H9 (cell line): ENCODE measurements around the gene RAB7B. TPM values are rescaled to one million over a fixed set of nuclear protein-coding genes. Genes with fewer than 3 reads are reported as not detected.

Source experiments
- DNase-seq: peaks from one replicate; pipeline ENCODE4 v3.0.0-alpha.2; 2017
- H2AFZ ChIP-seq: one replicate; pipeline ENCODE4 v1.6.1; 2013; ENCODE audit warnings: mild to moderate bottlenecking, low read length, control low read depth, moderate library complexity
- H2AK5ac ChIP-seq: 2 replicates; pipeline ENCODE4 v1.6.1; 2013; ENCODE audit warnings: low read length, control low read depth, mixed read lengths; ENCODE audit not compliant: insufficient read length
- H2BK120ac ChIP-seq: one replicate; pipeline ENCODE4 v1.6.1; 2013; ENCODE audit warnings: low read depth, mild to moderate bottlenecking, low read length, control low read depth, inconsistent platforms; ENCODE audit not compliant: poor library complexity, severe bottlenecking
- H2BK12ac ChIP-seq: 2 replicates; pipeline ENCODE4 v1.6.1; 2013; ENCODE audit warnings: low read length, control low read depth, mixed read lengths, low read depth; ENCODE audit not compliant: insufficient read length
- H2BK15ac ChIP-seq: 2 replicates; pipeline ENCODE4 v1.6.1; 2013; ENCODE audit warnings: low read depth, low read length, control low read depth
- H2BK20ac ChIP-seq: one replicate; pipeline ENCODE4 v1.6.1; 2013; ENCODE audit warnings: low read depth, mild to moderate bottlenecking, low read length, control low read depth, inconsistent platforms; ENCODE audit not compliant: poor library complexity, severe bottlenecking
- H2BK5ac ChIP-seq: 2 replicates; pipeline ENCODE4 v1.6.1; 2013; ENCODE audit warnings: low read length, control low read depth, mixed read lengths; ENCODE audit not compliant: insufficient read length
- H3K14ac ChIP-seq: 2 replicates; pipeline ENCODE4 v1.6.1; 2013; ENCODE audit warnings: low read length, control low read depth; ENCODE audit not compliant: insufficient read depth
- H3K18ac ChIP-seq: 2 replicates; pipeline ENCODE4 v1.6.1; 2013; ENCODE audit warnings: low read depth, mild to moderate bottlenecking, mixed read lengths, low read length, control low read depth; ENCODE audit not compliant: insufficient read length
- H3K23ac ChIP-seq: 2 replicates; pipeline ENCODE4 v1.6.1; 2013; ENCODE audit warnings: low read length, control low read depth, mixed read lengths, low read depth; ENCODE audit not compliant: insufficient read length
- H3K23me2 ChIP-seq: 2 replicates; pipeline ENCODE4 v1.6.1; 2013; ENCODE audit warnings: low read depth, mild to moderate bottlenecking, mixed read lengths, low read length, control low read depth; ENCODE audit not compliant: insufficient read length, poor library complexity, severe bottlenecking
- H3K27ac ChIP-seq: 2 replicates; pipeline ENCODE4 v1.5.1; 2013; ENCODE audit warnings: low read length, control low read depth, mixed read lengths, low read depth; ENCODE audit not compliant: insufficient read length
- H3K27me3 ChIP-seq: 2 replicates; pipeline ENCODE4 v1.6.1; 2013; ENCODE audit warnings: low read length, control low read depth, inconsistent platforms; ENCODE audit not compliant: insufficient read depth
- H3K4ac ChIP-seq: 2 replicates; pipeline ENCODE4 v1.6.1; 2013; ENCODE audit warnings: low read depth, mild to moderate bottlenecking, control low read depth, inconsistent platforms, low read length, moderate library complexity
- H3K4me1 ChIP-seq: 2 replicates; pipeline ENCODE4 v1.6.1; 2013; ENCODE audit warnings: low read length, control low read depth, inconsistent platforms; ENCODE audit not compliant: insufficient read depth
- H3K4me2 ChIP-seq: 2 replicates; pipeline ENCODE4 v1.6.1; 2013; ENCODE audit warnings: low read length, control low read depth, mixed read lengths; ENCODE audit not compliant: insufficient read length, insufficient read depth
- H3K56ac ChIP-seq: 2 replicates; pipeline ENCODE4 v1.6.1; 2013; ENCODE audit warnings: low read depth, mild to moderate bottlenecking, mixed read lengths, low read length, control low read depth; ENCODE audit not compliant: insufficient read length
- H3K79me1 ChIP-seq: 2 replicates; pipeline ENCODE4 v1.6.1; 2013; ENCODE audit warnings: low read depth, mild to moderate bottlenecking, moderate library complexity, low read length, control low read depth, inconsistent platforms; ENCODE audit not compliant: insufficient read depth, poor library complexity, severe bottlenecking
- H3K79me2 ChIP-seq: 2 replicates; pipeline ENCODE4 v1.6.1; 2013; ENCODE audit warnings: low read length, control low read depth, inconsistent platforms; ENCODE audit not compliant: insufficient read depth
- H3K9ac ChIP-seq: 2 replicates; pipeline ENCODE4 v1.6.1; 2013; ENCODE audit warnings: low read length, control low read depth, mixed read lengths; ENCODE audit not compliant: insufficient read length; ENCODE audit errors: extremely low read depth
- H3K9me3 ChIP-seq: one replicate; pipeline ENCODE4 v1.6.1; 2013; ENCODE audit warnings: low read depth, low read length, inconsistent platforms; ENCODE audit not compliant: control insufficient read depth
- H3T11ph ChIP-seq: one replicate; pipeline ENCODE4 v1.6.1; 2013; ENCODE audit warnings: mild to moderate bottlenecking, low read length, control low read depth, inconsistent platforms
- H4K20me1 ChIP-seq: one replicate; pipeline ENCODE4 v1.6.1; 2013; ENCODE audit not compliant: control insufficient read depth, insufficient read length, insufficient read depth
- H4K5ac ChIP-seq: 2 replicates; pipeline ENCODE4 v1.6.1; 2013; ENCODE audit warnings: low read depth, mild to moderate bottlenecking, mixed read lengths, low read length, control low read depth; ENCODE audit not compliant: insufficient read length
- H4K8ac ChIP-seq: replicated peaks from 2 replicates; pipeline ENCODE4 v1.6.1; 2013; ENCODE audit warnings: low read length, control low read depth, mixed read lengths, low read depth; ENCODE audit not compliant: insufficient read length
- H4K91ac ChIP-seq: 2 replicates; pipeline ENCODE4 v1.6.1; 2013; ENCODE audit warnings: low read depth, mild to moderate bottlenecking, moderate library complexity, mixed read lengths, low read length, control low read depth; ENCODE audit not compliant: insufficient read length
- H3K27ac Mint-ChIP-seq, 3 experiments: 2 replicates in 2 of 3; 3 replicates in 1 of 3; pipeline ENCODE4 v1.8.0; 2020 to 2021; ENCODE audit warnings: mixed read lengths in 3 of 3, mild to moderate bottlenecking in 1 of 3, moderate library complexity in 1 of 3
- H3K27me3 Mint-ChIP-seq: 2 replicates; pipeline ENCODE4 v1.8.0; 2021; ENCODE audit warnings: low read depth, mild to moderate bottlenecking, moderate library complexity, mixed read lengths
- H3K36me3 Mint-ChIP-seq, 3 experiments: 2 replicates in 2 of 3; 3 replicates in 1 of 3; pipeline ENCODE4 v1.8.0; 2020 to 2021; ENCODE audit warnings: low read depth in 3 of 3, mixed read lengths in 3 of 3; ENCODE audit not compliant: insufficient read depth in 1 of 3
- H3K4me1 Mint-ChIP-seq, 2 experiments: 2 replicates each; pipeline ENCODE4 v1.8.0; 2020; ENCODE audit warnings: mixed read lengths in 2 of 2
- H3K4me3 Mint-ChIP-seq, 2 experiments: 2 replicates in 1 of 2; 3 replicates in 1 of 2; pipeline ENCODE4 v1.8.0; 2020 to 2021; ENCODE audit warnings: mild to moderate bottlenecking in 2 of 2, mixed read lengths in 2 of 2, moderate library complexity in 1 of 2
- H3K9me3 Mint-ChIP-seq, 2 experiments: 2 replicates in 1 of 2; 3 replicates in 1 of 2; pipeline ENCODE4 v1.8.0; 2020; ENCODE audit warnings: mild to moderate bottlenecking in 2 of 2, mixed read lengths in 2 of 2, moderate library complexity in 1 of 2
- CTCF ChIP-seq: fragments of 200-600 bp; sonication (generic); conservative IDR thresholded peaks from 3 replicates; pipeline ENCODE4 v1.8.0; 2021; ENCODE audit warnings: antibody characterized with exemption, mild to moderate bottlenecking
- WGBS: extraction: QIAGEN DNeasy Blood & Tissue Kit; methylation state at CpG from one replicate; pipeline ENCODE4 v1.1.7; 2013; ENCODE audit warnings: missing lambda C conversion rate, low lambda C conversion rate, mixed read lengths; ENCODE audit not compliant: insufficient read length; ENCODE audit errors: extremely low coverage; 5-methylcytosine and 5-hydroxymethylcytosine counted together
- total RNA-seq: library from RNA; stranded (reverse); gene quantifications from 2 replicates; pipeline ENCODE4 v1.2.1, GENCODE V29; 2021

RAB7B gene
- total RNA-seq, 1 experiment from 2014 or later: 0.68 TPM

GRCh38 chr1:205950280-205950679 lies 52.9 kb downstream of the RAB7B start:
- Mint-ChIP-seq H3K27ac (no peak overlapping the region), H3K27me3 (peaks cover 20% of the 10 kb centered on the region), H3K9me3 (no peaks in the 10 kb centered on the region; a peak in 1 of 5 replicates), H3K36me3 (no peaks in the 10 kb centered on the region), H3K4me3 (no peak overlapping the region), H3K4me1 (peaks cover 17 to 28% of the 10 kb centered on the region in 2 experiments)
- H3K23ac ChIP-seq: no peak overlapping the region
- H3K4me2 ChIP-seq: no peak overlapping the region
- no peak overlapping the region for H2AK5ac ChIP-seq
- no peak overlapping the region for H4K91ac ChIP-seq
- no peak overlapping the region for H2BK5ac ChIP-seq
- no peak overlapping the region for H2BK15ac ChIP-seq
- no peak overlapping the region for H3K4ac ChIP-seq
- no peak overlapping the region for H3K14ac ChIP-seq
- H4K5ac ChIP-seq: no peak overlapping the region
- no peaks in the 10 kb centered on the region for H3K9me3 ChIP-seq
- H3K56ac ChIP-seq: no peak overlapping the region
- no peak overlapping the region for H4K8ac ChIP-seq
- no peak overlapping the region for H3K18ac ChIP-seq
- no peaks in the 10 kb centered on the region for H3K79me1 ChIP-seq
- H3K27ac ChIP-seq: no peak overlapping the region
- H2BK12ac ChIP-seq: no peak overlapping the region
- DNase-seq: no peak
- H3K79me2 ChIP-seq: no peaks in the 10 kb centered on the region
- H3K9ac ChIP-seq: no peak overlapping the region
- no peak overlapping the region for H2AFZ ChIP-seq
- H3K23me2 ChIP-seq: no peaks in the 10 kb centered on the region
- H3K4me1 ChIP-seq: 0 out of 2 replicates have a peak, but pooled peaks cover 6% of the 10 kb centered on the region
- H2BK120ac ChIP-seq: no peak overlapping the region
- no CpG with 5 or more reads among the region's 8 CpGs for WGBS
- H3T11ph ChIP-seq: no peak overlapping the region
- H2BK20ac ChIP-seq: no peak overlapping the region
- no peaks in the 10 kb centered on the region for H3K27me3 ChIP-seq
- no peaks in the 10 kb centered on the region for H4K20me1 ChIP-seq
- no peak for TF ChIP-seq CTCF
